Measurements from ENCODE around the gene KCNQ2. TPM values are rescaled to one million over a fixed set of nuclear protein-coding genes. Genes with fewer than 3 reads are reported as not detected.

The KCNQ2 gene
- total RNA-seq, 1 donor from 2014 or later, result 354 TPM

DNA sequence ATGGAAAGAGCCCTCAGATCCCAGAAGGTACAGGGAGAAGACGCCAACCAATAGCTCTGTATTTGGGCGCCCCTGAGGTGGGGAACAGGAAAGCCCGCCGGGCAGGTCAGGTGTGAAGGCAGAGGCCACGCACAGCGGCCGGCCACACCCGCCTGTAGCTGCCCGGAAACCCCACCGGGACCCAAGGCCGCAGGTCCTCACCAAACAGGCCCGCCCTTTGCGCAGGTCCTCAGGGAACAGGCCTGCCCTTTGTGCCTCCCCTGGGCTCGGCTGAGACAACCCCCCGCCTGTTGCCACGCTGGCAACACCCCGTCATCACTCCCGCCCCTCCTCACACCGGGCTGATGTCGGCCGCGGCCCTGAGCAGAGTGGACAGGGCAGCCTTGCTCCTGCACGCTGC lies 66.4 kb downstream of the KCNQ2 start:
- Mint-ChIP-seq H3K36me3 (ENCODE audit: unreplicated experiment) (no peaks in the 10 kb centered on the region), H3K4me3 (ENCODE audit: unreplicated experiment) (no peak overlapping the region), H3K4me1 (ENCODE audit: low read depth, unreplicated experiment) (peaks cover 6% of the 10 kb centered on the region), H3K27ac (ENCODE audit: unreplicated experiment) (no peak overlapping the region), H3K27me3 (ENCODE audit: unreplicated experiment) (peaks cover 23% of the 10 kb centered on the region), H3K9me3 (ENCODE audit: unreplicated experiment) (peaks cover 22% of the 10 kb centered on the region)
- TF ChIP-seq, protein P1, sequence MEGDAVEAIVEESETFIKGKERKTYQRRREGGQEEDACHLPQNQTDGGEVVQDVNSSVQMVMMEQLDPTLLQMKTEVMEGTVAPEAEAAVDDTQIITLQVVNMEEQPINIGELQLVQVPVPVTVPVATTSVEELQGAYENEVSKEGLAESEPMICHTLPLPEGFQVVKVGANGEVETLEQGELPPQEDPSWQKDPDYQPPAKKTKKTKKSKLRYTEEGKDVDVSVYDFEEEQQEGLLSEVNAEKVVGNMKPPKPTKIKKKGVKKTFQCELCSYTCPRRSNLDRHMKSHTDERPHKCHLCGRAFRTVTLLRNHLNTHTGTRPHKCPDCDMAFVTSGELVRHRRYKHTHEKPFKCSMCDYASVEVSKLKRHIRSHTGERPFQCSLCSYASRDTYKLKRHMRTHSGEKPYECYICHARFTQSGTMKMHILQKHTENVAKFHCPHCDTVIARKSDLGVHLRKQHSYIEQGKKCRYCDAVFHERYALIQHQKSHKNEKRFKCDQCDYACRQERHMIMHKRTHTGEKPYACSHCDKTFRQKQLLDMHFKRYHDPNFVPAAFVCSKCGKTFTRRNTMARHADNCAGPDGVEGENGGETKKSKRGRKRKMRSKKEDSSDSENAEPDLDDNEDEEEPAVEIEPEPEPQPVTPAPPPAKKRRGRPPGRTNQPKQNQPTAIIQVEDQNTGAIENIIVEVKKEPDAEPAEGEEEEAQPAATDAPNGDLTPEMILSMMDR (IDR thresholded peaks at IDR 0.05; ENCODE audit: partially characterized antibody, unreplicated experiment), result no peak
- DNase-seq, result no peak

GRCh38 chr20:63405102-63405730 lies 67.2 kb downstream of the KCNQ2 start:
- H3K27me3 Mint-ChIP-seq (ENCODE audit: unreplicated experiment), result peaks cover 26% of the 10 kb centered on the region
- H3K9me3 Mint-ChIP-seq (ENCODE audit: unreplicated experiment), result peaks cover 25% of the 10 kb centered on the region
- no peak overlapping the region for H3K4me3 Mint-ChIP-seq (ENCODE audit: unreplicated experiment)
- H3K27ac Mint-ChIP-seq (ENCODE audit: unreplicated experiment), result no peak overlapping the region
- TF ChIP-seq, protein P1 (IDR thresholded peaks at IDR 0.05; ENCODE audit: partially characterized antibody, unreplicated experiment), result no peak
- peaks cover 7% of the 10 kb centered on the region for H3K4me1 Mint-ChIP-seq (ENCODE audit: low read depth, unreplicated experiment)
- no peak for DNase-seq
- peaks cover 3% of the 10 kb centered on the region for H3K36me3 Mint-ChIP-seq (ENCODE audit: unreplicated experiment)

DNA sequence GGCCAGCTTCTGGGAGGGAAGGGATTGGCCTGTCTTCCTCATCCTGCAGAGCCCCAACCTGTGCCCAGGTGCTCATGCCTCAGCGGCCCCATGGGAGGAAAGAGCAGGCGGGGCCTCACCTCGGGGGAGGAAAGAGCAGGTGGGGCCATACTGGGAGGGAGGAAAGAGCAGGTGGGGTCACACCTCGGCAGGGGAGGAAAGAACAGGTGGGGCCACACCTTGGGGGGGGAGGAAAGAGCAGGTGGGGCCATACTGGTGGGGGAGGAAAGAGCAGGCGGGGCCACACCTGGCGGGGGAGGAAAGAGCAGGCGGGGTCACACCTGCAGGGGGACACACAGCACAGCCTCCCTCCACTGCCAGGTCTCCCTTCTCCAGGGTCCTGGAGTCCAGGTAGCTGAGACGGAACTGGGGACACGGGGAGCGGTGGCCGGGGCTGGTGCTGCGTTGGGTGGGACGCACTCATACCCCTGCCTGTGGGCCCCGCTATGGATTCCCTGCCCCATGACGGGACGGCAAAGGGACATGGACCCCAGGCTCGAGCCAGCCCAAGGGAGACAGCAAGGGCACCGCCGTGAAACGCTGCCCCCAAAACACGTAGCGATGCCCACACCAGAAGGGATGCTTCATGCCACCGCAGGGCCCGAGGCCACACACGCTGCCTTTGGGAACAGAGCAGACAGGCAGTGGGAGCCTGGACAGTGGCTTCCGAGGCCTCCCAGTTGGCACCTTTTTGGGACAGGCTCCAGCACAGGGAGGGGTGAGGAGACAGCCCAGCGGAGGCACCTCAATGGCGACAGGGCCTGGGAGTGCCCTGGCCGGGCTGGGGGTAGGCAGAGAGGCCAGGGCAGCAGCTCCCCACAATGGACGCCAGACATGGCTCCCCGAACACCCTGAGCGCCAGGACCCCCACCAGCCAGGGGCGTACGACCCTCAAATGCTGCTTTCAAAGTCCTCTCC lies 68.0 kb downstream of the KCNQ2 start:
- Mint-ChIP-seq H3K9me3 (ENCODE audit: unreplicated experiment) (peaks cover 31% of the 10 kb centered on the region), H3K4me1 (ENCODE audit: low read depth, unreplicated experiment) (peaks cover 8% of the 10 kb centered on the region), H3K36me3 (ENCODE audit: unreplicated experiment) (peaks cover 4% of the 10 kb centered on the region), H3K27ac (ENCODE audit: unreplicated experiment) (no peak overlapping the region), H3K4me3 (ENCODE audit: unreplicated experiment) (no peak overlapping the region), H3K27me3 (ENCODE audit: unreplicated experiment) (peaks cover 32% of the 10 kb centered on the region)
- no peak for DNase-seq
- TF ChIP-seq, protein P1 (IDR thresholded peaks at IDR 0.05; ENCODE audit: partially characterized antibody, unreplicated experiment), result no peak

- Mint-ChIP-seq H3K4me3 (ENCODE audit: unreplicated experiment) (no peak overlapping the region), H3K27ac (ENCODE audit: unreplicated experiment) (no peak overlapping the region), H3K4me1 (ENCODE audit: low read depth, unreplicated experiment) (peaks cover 4% of the 10 kb centered on the region), H3K9me3 (ENCODE audit: unreplicated experiment) (peaks cover 24% of the 10 kb centered on the region), H3K36me3 (ENCODE audit: unreplicated experiment) (peaks cover 4% of the 10 kb centered on the region), H3K27me3 (ENCODE audit: unreplicated experiment) (peaks cover 30% of the 10 kb centered on the region)
- DNase-seq, result no peak
- TF ChIP-seq, protein P1 (IDR thresholded peaks at IDR 0.05; ENCODE audit: partially characterized antibody, unreplicated experiment), result no peak
Observed at GRCh38 chr20:63403403-63404105, 68.9 kb downstream of the KCNQ2 start.
